ENCODE measurements around the gene PTPRN2.
A peak's percentile ranks its signal among the peaks of the same experiment; 100 is the strongest.

Gene PTPRN2

DNA sequence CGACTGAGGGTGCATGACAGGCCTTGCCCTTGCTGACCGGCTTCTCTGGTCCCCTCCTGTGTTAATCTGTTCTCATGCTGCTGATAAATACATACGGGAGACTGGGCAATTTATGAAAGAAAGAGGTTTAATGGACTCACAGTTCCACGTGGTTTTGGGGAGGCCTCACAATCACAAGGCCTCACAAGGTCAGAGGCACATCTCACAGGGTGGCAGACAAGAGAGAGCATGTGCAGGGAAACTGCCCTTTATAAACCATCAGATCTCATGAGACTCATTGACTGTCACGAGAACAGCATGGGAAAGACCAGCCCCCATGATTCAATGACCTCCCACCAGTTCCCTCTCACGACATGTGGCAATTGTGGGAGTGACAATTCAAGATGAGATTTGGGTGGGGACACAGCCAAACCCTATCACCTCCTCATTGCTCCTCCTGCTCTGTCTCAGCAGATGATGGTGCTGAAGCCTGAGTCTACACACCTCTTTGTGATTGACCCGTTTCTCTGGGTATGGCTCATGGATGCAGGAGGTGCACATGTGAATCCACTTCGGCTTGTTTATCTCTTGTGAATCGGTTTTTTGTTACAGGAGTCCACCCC lies 703.1 kb downstream of the PTPRN2 start:
- no peak for DNase-seq

DNA sequence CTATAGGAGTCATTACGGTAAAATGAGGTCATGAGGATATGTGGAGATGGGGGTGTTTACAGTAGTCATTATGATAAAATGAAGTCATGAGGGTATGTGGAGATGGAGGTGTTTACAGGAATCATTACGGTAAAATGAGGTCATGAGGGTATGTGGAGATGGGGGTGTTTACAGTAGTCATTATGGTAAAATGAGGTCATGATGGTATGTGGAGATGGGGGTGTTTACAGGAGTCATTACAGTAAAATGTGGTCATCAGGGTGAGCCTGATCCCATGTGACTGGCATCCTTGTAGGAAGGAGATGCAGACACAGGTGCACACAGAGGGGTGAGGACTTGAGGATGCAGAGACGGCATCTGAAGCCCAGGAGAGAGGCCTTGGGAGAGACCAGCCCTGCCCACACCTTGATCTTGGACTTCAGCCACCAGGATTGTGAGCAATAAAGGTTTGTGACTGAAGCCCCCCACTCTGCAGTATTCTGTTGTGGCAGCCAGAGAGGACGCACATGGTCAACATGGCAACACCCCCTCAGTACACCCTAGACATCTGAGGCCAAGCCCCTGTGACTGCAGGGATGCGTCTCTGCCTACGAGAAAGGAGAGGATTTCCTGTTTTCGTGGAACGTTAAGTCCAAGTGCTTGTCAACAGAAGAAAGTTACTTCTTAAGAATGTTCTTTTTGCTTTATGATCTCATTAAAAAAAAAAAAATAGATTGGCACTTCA lies 706.4 kb downstream of the PTPRN2 start:
- no peak for DNase-seq

GRCh38 chr7:157879391-157879790 lies 708.2 kb downstream of the PTPRN2 start:
- DNase-seq, result peak in 1 of 2 experiments; percentile 14

GRCh38 chr7:157877298-157878090 lies 710.1 kb downstream of the PTPRN2 start:
- no peak for DNase-seq

DNA sequence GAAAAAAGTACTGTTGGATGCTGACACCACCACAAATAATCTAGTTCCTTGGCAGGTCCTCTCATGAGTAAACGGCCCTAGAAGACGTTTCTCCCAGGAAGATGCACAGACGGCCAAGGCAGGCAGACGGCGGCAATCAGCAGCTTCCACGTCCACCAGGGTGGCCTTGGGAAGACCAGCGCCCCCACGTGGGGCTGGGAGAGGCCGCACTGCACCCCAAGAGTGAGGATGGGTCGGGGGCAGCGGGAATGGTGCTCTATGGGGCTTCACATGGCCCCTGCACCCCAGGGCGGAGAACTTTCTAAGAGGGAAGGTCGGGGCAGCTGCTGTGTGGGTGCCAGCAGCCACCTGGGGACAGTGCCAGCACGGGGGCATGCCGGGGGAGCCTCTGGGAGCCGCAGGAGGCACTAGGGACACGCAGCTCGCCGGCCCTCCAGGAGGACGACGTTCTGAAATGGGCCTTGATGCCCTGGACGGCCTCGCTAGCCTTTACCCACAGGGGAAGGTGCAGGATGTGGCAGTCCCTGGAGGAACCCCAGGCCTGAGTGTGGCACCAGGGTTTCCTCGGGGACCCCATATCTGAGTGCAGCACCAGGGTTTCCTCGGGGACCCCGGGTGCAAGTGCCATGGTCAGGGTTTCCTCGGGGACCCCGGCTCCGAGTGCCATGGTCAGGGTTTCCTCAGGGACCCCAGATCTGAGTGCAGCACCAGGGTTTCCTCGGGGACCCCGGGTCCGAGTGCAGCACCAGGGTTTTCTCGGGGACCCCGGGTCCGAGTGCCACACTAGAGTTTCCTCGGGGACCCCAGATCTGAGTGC lies 710.9 kb downstream of the PTPRN2 start:
- DNase-seq, result peak in 1 of 2 experiments; percentile 37

- DNase-seq, result peak in 1 of 2 experiments; percentile 39
These were observed 712.1 kb downstream of the PTPRN2 start for GRCh38 chr7:157875230-157876179.

DNA sequence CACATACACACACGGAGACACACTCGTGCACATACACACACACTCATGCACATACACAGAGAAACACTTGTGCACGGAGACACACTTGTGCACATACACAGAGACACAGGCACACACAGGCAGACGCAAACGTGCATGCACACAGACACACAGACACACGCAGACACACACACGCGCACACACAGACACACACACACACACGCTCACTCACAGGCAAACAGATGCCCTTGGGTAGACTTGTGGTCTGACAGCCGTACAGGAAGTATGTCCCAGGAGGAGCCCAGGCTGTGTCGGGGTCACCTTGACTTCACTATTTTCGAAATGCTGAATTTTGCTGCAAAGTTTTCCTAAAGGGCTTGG lies 712.8 kb downstream of the PTPRN2 start:
- DNase-seq, result no peak

DNA sequence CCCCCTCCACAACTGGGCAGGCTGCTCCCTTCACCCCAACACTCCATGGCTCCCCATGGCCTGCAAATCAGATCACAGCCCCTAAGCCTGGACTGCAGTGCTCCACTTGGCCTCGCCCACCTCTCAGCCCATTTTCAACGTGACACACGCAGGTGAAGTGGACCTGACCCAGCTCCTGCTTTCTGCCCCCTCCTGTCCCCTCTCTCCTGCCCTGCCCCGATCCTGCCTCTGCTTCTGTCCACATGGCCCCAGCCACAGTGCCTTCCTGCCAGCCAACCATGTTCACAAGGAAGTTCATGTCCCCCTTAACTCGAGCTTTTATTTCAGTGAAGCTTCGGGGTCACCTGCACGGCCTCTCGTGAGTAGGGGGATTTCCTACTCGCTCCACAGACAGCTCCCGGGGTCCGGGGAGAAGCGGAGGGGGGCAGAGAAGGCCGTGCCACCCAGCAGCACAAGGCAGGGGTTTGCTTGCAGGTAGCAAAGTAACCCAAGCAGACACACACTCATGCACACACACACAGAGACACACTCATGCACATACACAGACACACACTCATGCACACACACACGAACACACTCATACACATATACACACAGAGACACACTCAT lies 713.3 kb downstream of the PTPRN2 start:
- DNase-seq, result no peak

GRCh38 chr7:157873664-157874063 lies 714.0 kb downstream of the PTPRN2 start:
- DNase-seq, result no peak

- DNase-seq, result no peak
These were observed 714.4 kb downstream of the PTPRN2 start for GRCh38 chr7:157873181-157873580.

- DNase-seq, result no peak
These were observed 715.2 kb downstream of the PTPRN2 start for GRCh38 chr7:157872447-157872846.

DNA sequence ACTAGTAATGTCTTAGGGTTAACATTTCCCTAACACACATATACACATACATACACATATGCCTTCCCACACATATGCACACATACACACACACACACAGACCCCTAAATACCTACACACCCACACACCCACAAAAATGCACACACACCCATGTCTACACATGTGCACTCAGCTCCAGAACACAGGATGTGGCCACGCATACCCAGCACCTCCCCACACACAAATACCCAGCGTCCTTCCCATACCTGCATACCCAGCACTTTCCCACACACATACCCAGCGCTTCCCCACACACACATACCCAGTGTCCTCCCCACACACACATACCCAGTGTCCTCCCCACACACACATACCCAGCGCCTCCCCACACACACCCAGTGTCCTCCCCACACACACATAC lies 715.9 kb downstream of the PTPRN2 start:
- DNase-seq, result no peak

DNA sequence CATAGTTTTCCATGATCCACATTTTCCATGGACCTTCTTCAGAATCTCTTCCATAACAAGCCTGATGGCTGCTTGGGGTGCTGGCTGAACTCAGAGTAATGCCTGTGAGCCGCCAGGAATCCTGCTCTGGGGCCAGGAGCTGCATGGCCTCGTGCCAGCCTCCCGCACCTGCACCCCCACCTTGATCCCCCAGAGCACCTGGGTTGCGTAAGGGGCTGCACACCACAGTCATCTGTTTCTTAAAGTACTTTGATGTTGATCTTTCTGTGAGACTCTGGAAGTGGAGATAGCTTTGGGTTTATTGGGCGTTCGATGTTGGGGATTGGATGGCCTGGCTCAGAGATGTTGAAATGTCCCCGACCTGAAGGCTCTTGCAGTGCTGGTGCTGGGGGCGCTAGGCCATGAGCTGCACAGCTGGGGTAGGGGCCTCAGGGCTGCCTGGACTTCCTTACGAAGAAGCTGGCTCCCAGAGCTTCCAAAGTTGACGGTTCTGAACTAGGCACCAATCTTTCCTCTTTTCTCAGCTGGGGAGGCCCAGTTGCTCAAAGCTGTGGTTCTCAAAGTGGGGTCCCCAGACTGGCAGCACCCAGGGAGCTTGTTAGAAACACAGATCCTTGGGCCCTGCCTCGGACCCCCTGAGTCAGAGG lies 716.9 kb downstream of the PTPRN2 start:
- DNase-seq, result no peak

DNA sequence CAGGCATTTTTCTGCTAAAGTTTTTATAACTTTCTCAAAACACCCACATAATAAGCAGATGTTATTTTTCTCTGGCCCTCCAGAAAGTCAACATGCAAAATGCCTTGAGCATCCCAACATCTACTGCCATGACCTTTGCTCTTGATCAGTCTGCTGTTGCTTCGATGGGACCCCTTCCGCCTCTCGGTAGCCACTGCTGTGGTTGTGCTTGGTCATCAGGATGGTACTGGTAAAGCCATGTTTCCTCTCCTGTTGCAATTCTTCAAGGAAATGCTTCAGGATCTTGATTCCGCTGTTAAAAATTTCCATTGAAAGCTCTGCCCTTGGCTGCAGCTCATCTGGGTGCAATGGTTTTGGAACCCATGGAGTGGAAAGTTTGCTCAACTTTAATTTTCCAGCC lies 717.8 kb downstream of the PTPRN2 start:
- DNase-seq, result no peak

DNA sequence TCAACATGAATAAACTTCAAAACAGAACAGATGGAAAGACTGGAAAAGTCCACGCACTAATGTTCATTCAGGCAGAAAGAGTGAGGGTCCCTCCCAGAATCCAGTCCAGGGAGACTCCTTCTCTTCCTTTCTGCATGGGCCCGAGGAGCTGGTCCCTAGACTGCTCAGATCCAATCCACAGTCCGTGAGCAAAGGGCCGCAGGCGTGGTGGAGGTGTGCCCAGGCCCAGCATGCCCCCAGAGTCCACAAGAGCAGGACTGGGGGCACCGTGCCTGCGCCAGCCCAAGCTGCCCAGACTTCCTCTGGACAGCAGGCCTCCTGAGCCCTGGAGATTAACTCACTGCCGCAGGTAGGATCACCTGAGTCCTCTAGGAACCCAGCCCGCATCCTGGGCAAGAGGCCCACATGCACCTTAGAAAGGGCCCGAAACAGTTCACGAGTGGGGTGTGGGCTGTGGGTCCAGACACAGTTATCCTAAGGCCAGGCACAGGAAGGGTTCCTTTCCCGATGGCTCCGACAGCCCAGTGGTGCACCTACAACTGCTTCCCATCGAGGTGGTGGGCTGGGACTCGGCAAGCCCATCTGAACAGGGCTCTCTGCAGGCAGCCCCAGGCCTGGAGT lies 719.8 kb downstream of the PTPRN2 start:
- DNase-seq, result no peak

DNA sequence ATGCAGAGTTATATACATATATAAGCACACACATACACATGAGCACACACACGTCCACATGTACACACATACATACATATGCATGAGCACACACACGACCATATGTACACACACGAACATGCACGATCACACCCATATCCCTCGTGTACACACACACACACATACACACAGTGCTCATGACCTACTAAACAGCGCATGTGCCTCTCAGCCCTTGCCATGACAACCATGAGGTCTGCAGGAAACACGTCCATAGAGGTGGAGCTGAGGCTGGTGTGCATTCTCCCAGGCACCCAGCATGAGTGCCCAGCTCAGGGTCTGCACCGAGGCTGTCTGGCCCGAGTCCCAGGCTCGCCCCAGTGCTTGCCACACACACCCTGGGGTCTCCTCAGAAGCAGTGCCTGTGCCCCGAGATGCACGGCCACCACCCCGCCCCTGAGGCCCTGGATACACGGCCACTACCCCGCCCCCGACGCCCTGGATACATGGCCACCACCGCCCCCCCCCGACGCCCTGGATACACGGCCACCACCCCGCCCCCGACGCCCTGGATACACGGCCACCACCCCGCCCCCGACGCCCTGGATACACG lies 721.2 kb downstream of the PTPRN2 start:
- no peak for DNase-seq

- DNase-seq, result no peak
These were observed 722.1 kb downstream of the PTPRN2 start for GRCh38 chr7:157865351-157866165.

- DNase-seq, result no peak
These were observed 722.7 kb downstream of the PTPRN2 start for GRCh38 chr7:157864911-157865310.

All from NCI-H524 (cell line).